ENCODE data around the gene MOB1B. TPM values are rescaled to one million over a fixed set of nuclear protein-coding genes. Genes with fewer than 3 reads are reported as not detected.
"Not testable (repeated sequence)": the region's sequence is repeated elsewhere in the genome, so short reads cannot be mapped to it uniquely, and the experiment has no call there.

Gene MOB1B
- total RNA-seq, 2 donors from 2014 or later = 17.7 to 26.0 TPM

DNA sequence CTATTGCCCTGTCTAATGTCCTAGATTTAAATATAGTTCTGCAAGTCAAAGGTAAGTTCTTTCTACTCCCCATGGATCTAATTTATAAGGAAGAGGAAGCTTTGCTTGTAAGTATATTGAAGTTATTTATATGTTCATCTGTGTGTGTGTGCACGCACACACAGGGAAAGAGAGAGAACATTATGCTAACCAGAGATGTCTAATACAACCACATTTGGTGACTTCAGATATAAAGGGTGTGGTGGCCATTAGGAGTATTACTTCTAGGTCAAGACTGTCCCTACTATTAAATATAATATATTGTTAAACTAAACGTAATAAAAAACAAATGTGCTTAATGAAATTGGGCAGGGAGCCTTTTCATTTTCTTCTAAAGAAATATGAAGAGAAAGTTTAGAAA is 95.4 kb downstream of the MOB1B start:
- peaks cover 0 to 9% of the 10 kb centered on the region in 2 donors for H3K4me1 ChIP-seq (ENCODE audit: control insufficient read depth in 1 of 2, low read depth in 2 of 2)
- ATAC-seq (ENCODE audit: insufficient number of reproducible peaks, low FRiP score, low read depth) = no peak
- no peak for TF ChIP-seq CTCF (IDR thresholded peaks at IDR 0.05)

DNA sequence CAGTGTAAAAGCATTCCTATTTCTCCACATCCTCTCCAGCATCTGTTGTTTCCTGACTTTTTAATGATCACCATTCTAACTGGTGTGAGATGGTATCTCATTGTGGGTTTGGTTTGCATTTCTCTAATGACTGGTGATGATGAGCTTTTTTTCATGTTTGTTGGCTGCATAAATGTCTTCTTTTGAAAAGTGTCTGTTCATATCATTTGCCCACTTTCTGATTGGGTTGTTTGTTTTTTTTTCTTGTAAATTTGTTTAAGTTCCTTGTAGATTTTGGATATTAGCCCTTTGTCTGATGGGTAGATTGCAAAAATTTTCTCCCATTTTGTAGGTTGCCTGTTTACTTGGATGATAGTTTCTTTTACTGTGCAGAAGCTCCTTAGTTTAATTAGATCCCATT is 97.5 kb downstream of the MOB1B start:
- H3K4me3 ChIP-seq; DNase-seq (ENCODE audit: low spot score); H3K27me3 ChIP-seq (replicated peaks; ENCODE audit: insufficient read depth); H3K36me3 ChIP-seq; H3K27ac ChIP-seq; H3K9me3 ChIP-seq; ATAC-seq (ENCODE audit: insufficient number of reproducible peaks, low FRiP score, low read depth); H3K4me1 ChIP-seq (ENCODE audit: control insufficient read depth in 1 of 2, low read depth in 2 of 2): not testable (repeated sequence)

More for the DNA sequence above, 95.4 kb downstream of the MOB1B start:
- Histone ChIP-seq H3K4me3 (no peak overlapping the region), H3K9me3 (no peaks in the 10 kb centered on the region), H3K36me3 (no peaks in the 10 kb centered on the region), H3K27me3 (replicated peaks; ENCODE audit: insufficient read depth) (no peaks in the 10 kb centered on the region), H3K27ac (no peak overlapping the region)
- no peak for DNase-seq (ENCODE audit: low spot score)

DNA sequence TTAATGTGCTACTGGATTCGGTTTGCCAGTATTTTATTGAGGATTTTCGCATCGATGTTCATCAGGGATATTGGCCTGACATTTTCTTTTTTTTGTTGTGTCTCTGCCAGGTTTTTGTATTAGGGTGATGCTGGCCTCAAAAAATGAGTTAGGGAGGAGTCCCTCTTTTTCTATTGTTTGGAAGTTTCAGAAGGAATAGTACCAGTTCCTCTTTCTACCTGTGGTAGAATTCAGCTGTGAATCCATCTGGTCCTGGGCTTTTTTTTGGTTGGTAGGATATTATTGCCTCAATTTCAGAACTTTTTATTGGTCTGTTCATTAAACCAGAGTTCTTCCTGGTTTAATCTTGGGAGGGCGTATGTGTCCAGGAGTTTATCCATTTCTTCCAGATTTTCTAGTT is 99.2 kb downstream of the MOB1B start:
- not testable (repeated sequence) for H3K36me3 ChIP-seq; H3K9me3 ChIP-seq; H3K4me1 ChIP-seq (ENCODE audit: control insufficient read depth in 1 of 2, low read depth in 2 of 2); ATAC-seq (ENCODE audit: insufficient number of reproducible peaks, low FRiP score, low read depth); H3K4me3 ChIP-seq; DNase-seq (ENCODE audit: low spot score); H3K27ac ChIP-seq; H3K27me3 ChIP-seq (replicated peaks; ENCODE audit: insufficient read depth)

DNA sequence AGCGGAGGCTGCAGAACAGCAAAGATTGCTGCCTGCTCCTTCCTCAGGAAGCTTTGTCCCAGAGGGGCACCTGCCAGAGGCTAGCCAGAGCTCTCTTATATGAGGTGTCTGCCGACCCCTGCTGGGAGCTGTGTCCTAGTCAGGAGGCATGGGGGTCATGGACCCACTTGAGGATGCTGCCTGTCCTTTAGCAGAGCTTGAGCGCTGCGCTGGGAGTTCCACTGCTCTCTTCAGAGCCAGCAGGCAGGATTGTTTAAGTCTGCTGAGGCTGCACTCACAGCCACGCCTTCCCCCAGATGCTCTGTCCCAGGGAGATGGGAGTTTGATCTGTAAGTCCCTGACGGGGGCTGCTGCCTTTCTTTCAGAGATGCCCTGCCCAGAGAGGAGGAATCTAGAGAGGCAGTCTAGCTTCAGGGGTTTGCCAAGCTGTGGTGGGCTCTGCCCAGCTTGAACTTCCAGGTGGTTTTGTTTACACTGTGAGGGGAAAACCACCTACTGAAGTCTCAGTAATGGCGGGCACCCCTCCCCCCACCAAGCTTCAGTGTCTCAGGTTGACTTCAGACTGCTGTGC is 102.2 kb downstream of the MOB1B start:
- Histone ChIP-seq H3K27me3 (replicated peaks; ENCODE audit: insufficient read depth) (no peaks in the 10 kb centered on the region), H3K4me3 (no peak overlapping the region), H3K27ac (no peak overlapping the region), H3K36me3 (no peaks in the 10 kb centered on the region), H3K9me3 (no peaks in the 10 kb centered on the region), H3K4me1 (ENCODE audit: control insufficient read depth in 1 of 2, low read depth in 2 of 2) (no peaks in the 10 kb centered on the region)
- TF ChIP-seq CTCF (IDR thresholded peaks at IDR 0.05) = no peak
- ATAC-seq (ENCODE audit: insufficient number of reproducible peaks, low FRiP score, low read depth) (no peak), DNase-seq (ENCODE audit: low spot score) (no peak)

GRCh38 chr4:71005025-71005424 is 102.9 kb downstream of the MOB1B start:
- H3K9me3 ChIP-seq; H3K4me3 ChIP-seq; DNase-seq (ENCODE audit: low spot score); H3K27ac ChIP-seq; H3K4me1 ChIP-seq (ENCODE audit: control insufficient read depth in 1 of 2, low read depth in 2 of 2); H3K27me3 ChIP-seq (replicated peaks; ENCODE audit: insufficient read depth); H3K36me3 ChIP-seq; ATAC-seq (ENCODE audit: insufficient number of reproducible peaks, low FRiP score, low read depth): not testable (repeated sequence)

DNA sequence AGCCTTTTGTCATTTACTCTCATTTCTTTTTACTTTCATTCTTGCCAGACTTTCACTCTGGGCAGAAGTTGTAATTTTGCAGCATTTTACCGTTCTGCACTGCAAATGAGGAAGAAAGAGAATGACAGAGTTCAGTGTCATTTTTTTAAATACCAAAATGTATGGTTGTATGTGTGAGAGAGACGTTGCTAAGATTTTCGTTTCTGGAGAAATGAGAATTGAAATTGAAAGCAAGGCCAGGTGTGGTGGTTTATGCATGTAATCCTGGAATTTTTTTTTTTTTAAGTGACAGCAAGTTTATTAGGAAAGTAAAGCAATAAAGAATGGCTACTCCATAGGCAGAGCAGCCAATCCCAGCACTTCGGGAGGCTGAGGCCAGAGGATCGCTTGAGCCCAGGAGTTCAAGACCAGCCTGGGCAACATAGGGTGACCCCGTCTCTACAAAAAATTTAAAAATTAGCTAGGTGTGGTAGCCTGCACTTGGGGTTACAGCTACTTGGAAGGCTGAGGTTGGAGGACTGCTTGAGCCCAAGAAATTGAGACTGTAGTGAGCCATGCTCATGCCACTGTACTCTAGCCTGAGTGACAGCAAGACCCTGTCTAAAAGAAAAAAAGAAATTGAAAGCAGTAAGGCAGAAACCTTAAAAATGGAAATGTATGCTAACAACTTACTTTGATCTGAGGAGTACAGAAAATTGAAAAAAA is 104.2 kb downstream of the MOB1B start:
- ATAC-seq (ENCODE audit: insufficient number of reproducible peaks, low FRiP score, low read depth) = no peak
- DNase-seq (ENCODE audit: low spot score) = no peak
- no peaks in the 10 kb centered on the region for H3K36me3 ChIP-seq
- no peaks in the 10 kb centered on the region for H3K4me1 ChIP-seq (ENCODE audit: control insufficient read depth in 1 of 2, low read depth in 2 of 2)
- H3K9me3 ChIP-seq = no peaks in the 10 kb centered on the region
- H3K27me3 ChIP-seq (replicated peaks; ENCODE audit: insufficient read depth) = no peaks in the 10 kb centered on the region
- H3K4me3 ChIP-seq = no peak overlapping the region
- TF ChIP-seq CTCF (IDR thresholded peaks at IDR 0.05) = no peak
- no peak overlapping the region for H3K27ac ChIP-seq

Data from thoracic aorta (tissue), 2 donors.